Hepatocyte (in vitro differentiated cells): ENCODE results near the gene SPRY4. TPM values are rescaled to one million over a fixed set of nuclear protein-coding genes. Genes with fewer than 3 reads are reported as not detected.

Source experiments
- DNase-seq: peaks from one replicate; pipeline ENCODE4 v3.0.0-alpha.2; 2016; ENCODE audit warnings: low spot score
- H2AFZ ChIP-seq: fragments of 200-600 bp; sonication (generic); 2 replicates; pipeline ENCODE4 v1.6.0; 2016; ENCODE audit warnings: antibody characterized with exemption, mild to moderate bottlenecking
- H3K27ac ChIP-seq: fragments of 200-600 bp; sonication (generic); 2 replicates; pipeline ENCODE4 v1.5.1; 2016; ENCODE audit warnings: mild to moderate bottlenecking
- H3K27me3 ChIP-seq: fragments of 200-600 bp; sonication (generic); 2 replicates; pipeline ENCODE4 v1.6.1; 2016
- H3K36me3 ChIP-seq: fragments of 200-600 bp; sonication (generic); replicated peaks from 2 replicates; pipeline ENCODE4 v1.5.1; 2016; ENCODE audit warnings: low read depth; ENCODE audit not compliant: insufficient read depth
- H3K4me1 ChIP-seq: fragments of 200-600 bp; sonication (generic); 2 replicates; pipeline ENCODE4 v1.5.1; 2016; ENCODE audit warnings: mild to moderate bottlenecking, moderate library complexity; ENCODE audit not compliant: insufficient read depth
- H3K4me2 ChIP-seq: fragments of 200-600 bp; sonication (generic); 2 replicates; pipeline ENCODE4 v1.6.0; 2016
- H3K4me3 ChIP-seq: fragments of 200-600 bp; sonication (generic); 2 replicates; pipeline ENCODE4 v1.5.1; 2016; ENCODE audit warnings: mild to moderate bottlenecking
- H3K79me2 ChIP-seq: fragments of 200-600 bp; sonication (generic); 2 replicates; pipeline ENCODE4 v1.6.0; 2017; ENCODE audit warnings: mild to moderate bottlenecking
- H3K9me2 ChIP-seq: fragments of 200-600 bp; sonication (generic); replicated peaks from 2 replicates; pipeline ENCODE4 v1.6.0; 2017; ENCODE audit warnings: mild to moderate bottlenecking; ENCODE audit not compliant: insufficient read depth
- H3K9me3 ChIP-seq: fragments of 200-600 bp; sonication (generic); 2 replicates; pipeline ENCODE4 v1.5.1; 2016; ENCODE audit warnings: low read depth, mild to moderate bottlenecking
- H4K20me1 ChIP-seq: fragments of 200-600 bp; sonication (generic); 2 replicates; pipeline ENCODE4 v1.6.0; 2016; ENCODE audit warnings: mild to moderate bottlenecking; ENCODE audit not compliant: insufficient read depth, poor library complexity, severe bottlenecking
- EZH2 ChIP-seq: fragments of 200-600 bp; sonication (generic); IDR thresholded peaks from 2 replicates; pipeline ENCODE4 v1.6.1; 2016; ENCODE audit warnings: antibody characterized with exemption, mild to moderate bottlenecking, borderline replicate concordance
- EZH2phosphoT487 ChIP-seq: fragments of 200-600 bp; sonication (generic); IDR thresholded peaks from one replicate; pipeline ENCODE4 v1.6.1; 2018; ENCODE audit warnings: antibody characterized with exemption, mild to moderate bottlenecking, low read depth, moderate library complexity; ENCODE audit not compliant: unreplicated experiment, severe bottlenecking
- WGBS: methylation state at CpG from one replicate; pipeline ENCODE4 v1.1.6; 2016; ENCODE audit warnings: low lambda C conversion rate; ENCODE audit errors: missing lambda C conversion rate; 5-methylcytosine and 5-hydroxymethylcytosine counted together
- polyA plus RNA-seq: library from polyadenylated mRNA; unstranded; fragments of >200 nt; fragmentation: Nextera tagmentation; extraction: Ambion mirVana; gene quantifications from 2 replicates; pipeline ENCODE4 v1.2.1, GENCODE V29; 2016
- total RNA-seq: library from RNA; depleted of rRNA; stranded (reverse); fragments of >200 nt; gene quantifications from 2 replicates; pipeline ENCODE4 v1.2.3, GENCODE V29; 2014
- TF ChIP-seq, protein P1 (sequence below): fragments of 200-600 bp; sonication (generic); IDR thresholded peaks from 2 replicates; pipeline ENCODE4 v1.5.1; 2016; ENCODE audit warnings: antibody characterized with exemption, mild to moderate bottlenecking; ENCODE audit not compliant: poor library complexity

The SPRY4 gene
- total and polyA plus RNA-seq, 2 experiments from 2014 or later, result 7.2 to 8.5 TPM

DNA sequence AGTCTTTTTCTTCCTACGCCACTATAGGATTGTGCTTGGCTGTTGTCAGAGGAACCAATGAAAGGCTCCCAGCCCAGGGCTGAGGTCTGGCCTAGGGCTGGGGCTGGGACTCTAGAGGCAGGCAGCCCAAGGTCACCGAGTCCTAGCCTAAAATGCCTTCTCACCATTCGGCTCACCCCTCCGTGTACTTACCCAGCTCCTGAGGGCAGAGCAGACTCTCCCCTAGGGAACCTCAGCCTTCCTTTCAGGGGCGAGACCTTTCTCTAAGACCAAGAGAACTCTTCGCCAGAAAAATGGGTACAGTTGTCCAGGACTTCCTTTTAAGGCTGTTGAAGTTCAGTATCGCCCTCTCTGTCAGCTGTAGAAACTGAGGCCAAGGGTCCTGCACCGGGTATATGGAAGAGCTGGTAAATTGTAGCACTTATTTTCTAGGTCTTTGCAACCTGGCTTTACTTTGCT is 1.7 kb upstream of the SPRY4 start:
- Histone ChIP-seq H3K4me2 (peak overlapping the region; percentile 82), H3K27me3 (no peaks in the 10 kb centered on the region), H3K9me3 (no peaks in the 10 kb centered on the region), H3K9me2 (no peaks in the 10 kb centered on the region), H3K79me2 (peaks cover 24% of the 10 kb centered on the region), H3K4me1 (peaks cover 17% of the 10 kb centered on the region), H2AFZ (peak overlapping the region; percentile 66), H4K20me1 (no peaks in the 10 kb centered on the region), H3K4me3 (no peak overlapping the region), H3K27ac (peak overlapping the region; percentile 90), H3K36me3 (no peaks in the 10 kb centered on the region)
- TF ChIP-seq EZH2 (no peak), EZH2phosphoT487 (no peak)
- TF ChIP-seq, protein P1, sequence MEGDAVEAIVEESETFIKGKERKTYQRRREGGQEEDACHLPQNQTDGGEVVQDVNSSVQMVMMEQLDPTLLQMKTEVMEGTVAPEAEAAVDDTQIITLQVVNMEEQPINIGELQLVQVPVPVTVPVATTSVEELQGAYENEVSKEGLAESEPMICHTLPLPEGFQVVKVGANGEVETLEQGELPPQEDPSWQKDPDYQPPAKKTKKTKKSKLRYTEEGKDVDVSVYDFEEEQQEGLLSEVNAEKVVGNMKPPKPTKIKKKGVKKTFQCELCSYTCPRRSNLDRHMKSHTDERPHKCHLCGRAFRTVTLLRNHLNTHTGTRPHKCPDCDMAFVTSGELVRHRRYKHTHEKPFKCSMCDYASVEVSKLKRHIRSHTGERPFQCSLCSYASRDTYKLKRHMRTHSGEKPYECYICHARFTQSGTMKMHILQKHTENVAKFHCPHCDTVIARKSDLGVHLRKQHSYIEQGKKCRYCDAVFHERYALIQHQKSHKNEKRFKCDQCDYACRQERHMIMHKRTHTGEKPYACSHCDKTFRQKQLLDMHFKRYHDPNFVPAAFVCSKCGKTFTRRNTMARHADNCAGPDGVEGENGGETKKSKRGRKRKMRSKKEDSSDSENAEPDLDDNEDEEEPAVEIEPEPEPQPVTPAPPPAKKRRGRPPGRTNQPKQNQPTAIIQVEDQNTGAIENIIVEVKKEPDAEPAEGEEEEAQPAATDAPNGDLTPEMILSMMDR, result no peak
- WGBS, result 44% methylated on average over 8 of the region's 8 CpGs
- no peak for DNase-seq

DNA sequence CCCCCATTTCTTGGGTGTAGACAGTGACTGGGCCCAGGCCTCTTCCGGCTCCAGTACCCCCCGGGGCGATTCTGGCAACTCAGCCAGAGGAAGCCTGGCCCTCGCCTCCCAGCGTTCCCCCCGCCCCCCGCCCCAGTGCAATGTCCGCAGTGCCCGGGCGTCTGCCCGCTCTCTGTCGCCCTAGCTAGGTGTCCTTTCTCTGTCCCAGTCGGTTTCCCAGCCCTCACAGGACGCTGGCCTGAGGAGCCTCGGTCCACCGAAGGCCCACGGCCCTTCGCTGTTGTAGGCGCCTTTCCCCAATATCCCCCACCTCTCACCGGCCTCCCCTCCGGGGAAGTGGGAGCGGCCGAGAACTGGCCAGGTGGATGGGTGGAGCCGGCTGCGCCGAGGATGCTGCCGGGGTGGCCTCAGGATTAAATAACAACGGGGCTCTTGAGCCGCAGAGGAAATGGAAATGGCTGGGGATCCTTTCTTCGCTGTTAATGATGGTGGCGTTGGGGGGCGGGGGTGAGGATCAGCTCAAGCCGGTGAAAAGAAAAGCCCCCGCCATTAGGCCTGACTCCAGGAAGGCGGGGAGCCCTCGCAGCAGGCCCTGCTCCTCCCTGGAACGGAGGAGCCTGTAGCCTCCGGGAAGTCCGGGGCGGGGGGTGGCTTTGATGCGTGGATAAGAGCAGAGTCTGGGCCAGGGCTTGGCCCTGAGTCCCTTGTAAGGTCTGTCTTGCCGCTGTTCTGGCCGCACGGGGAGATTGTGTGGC is 1.1 kb upstream of the SPRY4 start:
- Histone ChIP-seq H3K27ac (peak overlapping the region; percentile 90), H4K20me1 (no peaks in the 10 kb centered on the region), H3K4me2 (peak overlapping the region; percentile 82), H3K36me3 (no peaks in the 10 kb centered on the region), H3K4me3 (peak overlapping the region; percentile 42), H3K9me3 (no peaks in the 10 kb centered on the region), H2AFZ (peak overlapping the region; percentile 66), H3K9me2 (no peaks in the 10 kb centered on the region), H3K27me3 (no peaks in the 10 kb centered on the region), H3K79me2 (peaks cover 30% of the 10 kb centered on the region), H3K4me1 (peaks cover 23% of the 10 kb centered on the region)
- TF ChIP-seq, protein P1, result no peak
- TF ChIP-seq EZH2, result no peak
- DNase-seq, result peak; percentile 83
- WGBS, result 6% methylated on average over 41 of the region's 44 CpGs

DNA sequence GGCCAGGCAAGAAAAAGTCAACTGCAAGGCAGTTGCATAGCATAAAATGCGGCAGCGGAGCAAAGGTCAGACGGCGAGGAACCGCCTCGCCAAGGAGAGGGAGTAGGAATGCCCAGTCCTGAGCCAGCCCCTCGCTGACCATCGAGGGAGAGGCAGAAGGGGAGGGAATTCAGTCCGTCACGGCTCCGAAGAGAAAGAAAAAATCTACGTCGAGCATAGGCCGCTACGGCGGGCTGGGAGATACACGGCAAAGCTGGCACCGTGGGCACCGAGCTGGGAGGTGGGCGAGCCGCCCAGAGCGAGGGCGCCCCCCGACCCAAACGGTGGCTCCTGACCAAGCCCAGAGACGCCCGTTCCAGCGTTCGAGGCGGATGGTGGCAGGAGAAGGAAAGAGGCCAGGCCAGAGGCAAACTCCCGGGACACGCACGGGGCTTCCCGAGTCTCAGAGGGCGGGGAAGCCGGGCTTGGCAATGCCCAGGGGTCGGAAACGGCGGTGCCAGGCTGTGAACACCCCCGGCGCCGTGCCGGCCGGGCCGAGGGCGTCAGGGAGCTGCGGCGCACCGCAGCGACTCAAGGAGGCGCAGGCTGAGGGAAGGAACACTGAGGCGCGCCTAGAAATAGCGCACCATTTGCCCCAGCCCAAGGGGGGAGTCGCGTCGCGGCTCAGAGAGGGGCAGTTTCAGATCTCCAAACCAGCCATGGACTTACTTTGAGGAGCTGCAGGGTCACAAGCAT is 518 bp downstream of the SPRY4 start:
- Histone ChIP-seq H3K36me3 (no peaks in the 10 kb centered on the region), H3K27me3 (no peaks in the 10 kb centered on the region), H3K27ac (peak overlapping the region; percentile 94), H3K79me2 (peaks cover 37% of the 10 kb centered on the region), H4K20me1 (peaks cover 10% of the 10 kb centered on the region), H2AFZ (peak overlapping the region; percentile 16), H3K4me1 (peaks cover 38% of the 10 kb centered on the region), H3K9me3 (no peaks in the 10 kb centered on the region), H3K9me2 (no peaks in the 10 kb centered on the region), H3K4me3 (peak overlapping the region; percentile 41), H3K4me2 (peak overlapping the region; percentile 82)
- WGBS, result 4% methylated on average over 31 of the region's 58 CpGs
- TF ChIP-seq EZH2phosphoT487, result no peak
- no peak for TF ChIP-seq EZH2
- TF ChIP-seq, protein P1, result peak; percentile 25
- DNase-seq, result peak; percentile 63
